Measurements from ENCODE around the gene PEPD. TPM values are rescaled to one million over a fixed set of nuclear protein-coding genes. Genes with fewer than 3 reads are reported as not detected.

Gene PEPD
- total and polyA plus RNA-seq, 10 of the 15 experiments (the other 5 are each of a cell fraction or from before 2014, with no cell fraction given) = 1.4 to 52.0 (median 20.2) TPM

DNA sequence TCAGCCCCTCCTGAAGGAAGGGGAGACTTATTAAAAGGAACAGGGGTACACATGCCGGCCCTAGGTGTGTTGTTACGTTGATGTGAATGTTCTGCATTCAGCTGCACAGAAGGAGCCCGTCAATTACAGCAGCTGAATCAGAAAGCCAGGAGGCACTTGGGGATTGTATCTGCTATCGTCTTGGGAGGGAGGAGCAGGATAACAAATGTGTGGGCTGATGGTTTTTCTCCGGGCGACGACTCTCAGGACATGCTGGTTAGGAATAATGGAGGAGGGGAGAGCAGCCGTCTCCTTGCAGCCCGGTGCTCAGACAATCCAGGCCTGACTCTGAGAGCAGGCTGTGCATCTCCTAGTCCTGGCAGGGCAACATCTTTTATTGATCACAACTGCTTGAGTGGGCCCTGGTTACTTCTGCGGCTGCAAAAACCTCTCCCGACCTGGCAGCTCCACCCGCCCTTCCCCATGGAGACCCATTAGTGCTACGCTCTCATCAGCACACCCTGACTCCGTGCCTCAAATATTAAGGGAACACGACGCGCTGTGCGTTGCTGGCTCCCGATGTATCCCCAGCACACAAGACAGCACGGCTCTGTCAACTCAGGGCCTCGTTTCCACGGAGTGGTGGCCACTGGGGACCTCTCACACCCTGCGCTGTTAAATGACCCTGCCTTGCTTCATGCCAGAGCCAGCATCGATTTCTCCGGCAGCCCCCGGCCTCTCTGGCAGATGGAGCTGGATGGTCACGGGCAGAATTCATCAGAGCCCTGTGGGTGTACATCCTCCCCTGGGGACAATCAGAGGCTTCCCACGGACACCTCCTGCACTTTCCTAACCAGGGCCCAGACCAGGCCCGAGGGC, 25.3 kb downstream of the PEPD start (continued):
- TF ChIP-seq PRDM15 (CRISPR knock-in tag; IDR thresholded peaks at IDR 0.05) (no peak), MTA3 (IDR thresholded peaks at IDR 0.05; ENCODE audit: borderline replicate concordance, low read length) (no peak), FOS (IDR thresholded peaks at IDR 0.05; ENCODE audit: borderline replicate concordance, extremely low read depth, insufficient read length) (no peak), SPI1 (IDR thresholded peaks at IDR 0.05; ENCODE audit: borderline replicate concordance, insufficient read depth, low read depth, low read length) (no peak), POLR2A (IDR thresholded peaks at IDR 0.05; ENCODE audit: low read depth, low read length) (no peak), NFIC (IDR thresholded peaks at IDR 0.05; ENCODE audit: low read depth, low read length) (no peak), NFYA (IDR thresholded peaks at IDR 0.05; ENCODE audit: borderline replicate concordance, low read depth, low read length) (no peak), TCF12 (IDR thresholded peaks at IDR 0.05; ENCODE audit: low read depth, low read length) (no peak), BRCA1 (IDR thresholded peaks at IDR 0.05; ENCODE audit: low read depth, low read length) (no peak), TBL1XR1 (IDR thresholded peaks at IDR 0.05; ENCODE audit: low read depth, low read length) (no peak), CREM (IDR thresholded peaks at IDR 0.05; ENCODE audit: low read depth) (no peak)
- TF ChIP-seq, protein P1, sequence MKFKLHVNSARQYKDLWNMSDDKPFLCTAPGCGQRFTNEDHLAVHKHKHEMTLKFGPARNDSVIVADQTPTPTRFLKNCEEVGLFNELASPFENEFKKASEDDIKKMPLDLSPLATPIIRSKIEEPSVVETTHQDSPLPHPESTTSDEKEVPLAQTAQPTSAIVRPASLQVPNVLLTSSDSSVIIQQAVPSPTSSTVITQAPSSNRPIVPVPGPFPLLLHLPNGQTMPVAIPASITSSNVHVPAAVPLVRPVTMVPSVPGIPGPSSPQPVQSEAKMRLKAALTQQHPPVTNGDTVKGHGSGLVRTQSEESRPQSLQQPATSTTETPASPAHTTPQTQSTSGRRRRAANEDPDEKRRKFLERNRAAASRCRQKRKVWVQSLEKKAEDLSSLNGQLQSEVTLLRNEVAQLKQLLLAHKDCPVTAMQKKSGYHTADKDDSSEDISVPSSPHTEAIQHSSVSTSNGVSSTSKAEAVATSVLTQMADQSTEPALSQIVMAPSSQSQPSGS (IDR thresholded peaks at IDR 0.05; ENCODE audit: low read length) = no peak
- TF ChIP-seq, protein P2, sequence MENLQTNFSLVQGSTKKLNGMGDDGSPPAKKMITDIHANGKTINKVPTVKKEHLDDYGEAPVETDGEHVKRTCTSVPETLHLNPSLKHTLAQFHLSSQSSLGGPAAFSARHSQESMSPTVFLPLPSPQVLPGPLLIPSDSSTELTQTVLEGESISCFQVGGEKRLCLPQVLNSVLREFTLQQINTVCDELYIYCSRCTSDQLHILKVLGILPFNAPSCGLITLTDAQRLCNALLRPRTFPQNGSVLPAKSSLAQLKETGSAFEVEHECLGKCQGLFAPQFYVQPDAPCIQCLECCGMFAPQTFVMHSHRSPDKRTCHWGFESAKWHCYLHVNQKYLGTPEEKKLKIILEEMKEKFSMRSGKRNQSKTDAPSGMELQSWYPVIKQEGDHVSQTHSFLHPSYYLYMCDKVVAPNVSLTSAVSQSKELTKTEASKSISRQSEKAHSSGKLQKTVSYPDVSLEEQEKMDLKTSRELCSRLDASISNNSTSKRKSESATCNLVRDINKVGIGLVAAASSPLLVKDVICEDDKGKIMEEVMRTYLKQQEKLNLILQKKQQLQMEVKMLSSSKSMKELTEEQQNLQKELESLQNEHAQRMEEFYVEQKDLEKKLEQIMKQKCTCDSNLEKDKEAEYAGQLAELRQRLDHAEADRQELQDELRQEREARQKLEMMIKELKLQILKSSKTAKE (IDR thresholded peaks at IDR 0.05; ENCODE audit: low read depth, poor library complexity, severe bottlenecking) = no peak
